Activated CD8-positive, alpha-beta T cell treated with anti-CD3 and anti-CD28 coated beads for 36 hours (primary cell): ENCODE results near the gene MRFAP1L1. TPM values are rescaled to one million over a fixed set of nuclear protein-coding genes. Genes with fewer than 3 reads are reported as not detected.
A peak's percentile ranks its signal among the peaks of the same experiment; 100 is the strongest.

ENCODE experiments used
- ATAC-seq: fragments of 200-7000 bp; cut with Tn5 transposase; one replicate; pipeline ENCODE4 v1.10.0; 2021; ENCODE audit warnings: mild to moderate bottlenecking, moderate library complexity
- CTCF ChIA-PET: fragments of 350-600 bp; sonication (Branson Sonifier 250); formaldehyde crosslinking; loops from one replicate; lab custom pipeline; 2021; ENCODE audit warnings: antibody characterized with exemption; lab: Charles Lee
- POLR2A ChIA-PET: fragments of 350-600 bp; sonication (Branson Sonifier 250); formaldehyde crosslinking; loops from one replicate; lab custom pipeline; 2021; ENCODE audit warnings: antibody characterized with exemption; lab: Charles Lee
- DNase-seq: peaks from one replicate; pipeline ENCODE4 v3.0.0-alpha.2; 2020
- H3K27ac Mint-ChIP-seq: one replicate; pipeline ENCODE4 v1.8.0; 2021; ENCODE audit warnings: mild to moderate bottlenecking, mixed read lengths
- H3K27me3 Mint-ChIP-seq: one replicate; pipeline ENCODE4 v1.8.0; 2021; ENCODE audit warnings: mixed read lengths
- H3K36me3 Mint-ChIP-seq: one replicate; pipeline ENCODE4 v1.8.0; 2021; ENCODE audit warnings: low read depth, mixed read lengths
- H3K4me1 Mint-ChIP-seq: one replicate; pipeline ENCODE4 v1.8.0; 2021; ENCODE audit warnings: low read depth, mixed read lengths
- H3K4me3 Mint-ChIP-seq: one replicate; pipeline ENCODE4 v1.8.0; 2021; ENCODE audit warnings: mild to moderate bottlenecking, moderate library complexity, mixed read lengths
- H3K9me3 Mint-ChIP-seq: one replicate; pipeline ENCODE4 v1.8.0; 2021; ENCODE audit warnings: mixed read lengths
- intact Hi-C: fragments of 100-400 bp; cut with micrococcal nuclease; formaldehyde crosslinking; loops from one replicate; pipeline ENCODE4 v1.10.0; 2022
- total RNA-seq, 2 experiments: library from RNA; stranded (reverse); gene quantifications; one replicate each; pipeline ENCODE4 v1.2.3, GENCODE V29; 2021
- TF ChIP-seq, protein P1 (sequence below): fragments of 200-600 bp; IDR thresholded peaks from one replicate; pipeline ENCODE4 v1.8.0; 2022; ENCODE audit warnings: antibody characterized with exemption, mild to moderate bottlenecking

Gene MRFAP1L1
- total RNA-seq, 2 experiments from 2014 or later = 36.7 to 39.2 TPM

DNA sequence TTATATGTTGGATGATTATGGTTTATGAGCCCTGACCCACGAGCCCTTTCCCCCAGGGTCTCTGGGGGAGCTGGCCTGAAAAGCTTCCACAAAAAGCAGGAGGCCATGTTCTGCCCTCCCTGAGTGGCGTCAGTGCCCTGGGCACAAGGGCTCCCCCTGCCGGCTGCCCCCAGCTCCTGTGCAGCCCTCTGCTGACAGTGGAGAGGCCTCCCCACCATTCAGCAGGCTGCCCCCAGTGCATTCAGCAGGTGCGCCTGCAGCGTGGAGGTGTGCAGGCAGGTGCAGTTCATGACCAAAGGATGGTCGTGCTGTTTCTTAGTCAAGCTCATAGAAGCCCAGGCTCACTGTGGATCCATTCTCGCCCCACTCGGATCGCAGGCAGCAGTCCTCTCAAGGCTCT is 28.5 kb downstream of the MRFAP1L1 start:
- ChIA-PET POLR2A (interaction anchor here (0.7 to 1.7 kb wide), 4 partner anchors 8 to 36 kb away, joined by 3 to 8 read pairs (median 3); partner anchors contain the start of gene BLOC1S4), CTCF (interaction anchor here (1.2 to 2.7 kb wide), 11 partner anchors 8 to 39 kb away, joined by 3 to 9 read pairs (median 5); no protein-coding TSS in a partner anchor)
- H3K4me3 Mint-ChIP-seq = no peak overlapping the region
- DNase-seq (no peak), ATAC-seq (no peak)
- H3K9me3 Mint-ChIP-seq = peaks cover 4% of the 10 kb centered on the region
- peaks cover 45% of the 10 kb centered on the region for H3K4me1 Mint-ChIP-seq
- H3K27ac Mint-ChIP-seq = peak overlapping the region; percentile 5
- H3K36me3 Mint-ChIP-seq = peaks cover 51% of the 10 kb centered on the region
- intact Hi-C loops = no loop called here
- TF ChIP-seq, protein P1, sequence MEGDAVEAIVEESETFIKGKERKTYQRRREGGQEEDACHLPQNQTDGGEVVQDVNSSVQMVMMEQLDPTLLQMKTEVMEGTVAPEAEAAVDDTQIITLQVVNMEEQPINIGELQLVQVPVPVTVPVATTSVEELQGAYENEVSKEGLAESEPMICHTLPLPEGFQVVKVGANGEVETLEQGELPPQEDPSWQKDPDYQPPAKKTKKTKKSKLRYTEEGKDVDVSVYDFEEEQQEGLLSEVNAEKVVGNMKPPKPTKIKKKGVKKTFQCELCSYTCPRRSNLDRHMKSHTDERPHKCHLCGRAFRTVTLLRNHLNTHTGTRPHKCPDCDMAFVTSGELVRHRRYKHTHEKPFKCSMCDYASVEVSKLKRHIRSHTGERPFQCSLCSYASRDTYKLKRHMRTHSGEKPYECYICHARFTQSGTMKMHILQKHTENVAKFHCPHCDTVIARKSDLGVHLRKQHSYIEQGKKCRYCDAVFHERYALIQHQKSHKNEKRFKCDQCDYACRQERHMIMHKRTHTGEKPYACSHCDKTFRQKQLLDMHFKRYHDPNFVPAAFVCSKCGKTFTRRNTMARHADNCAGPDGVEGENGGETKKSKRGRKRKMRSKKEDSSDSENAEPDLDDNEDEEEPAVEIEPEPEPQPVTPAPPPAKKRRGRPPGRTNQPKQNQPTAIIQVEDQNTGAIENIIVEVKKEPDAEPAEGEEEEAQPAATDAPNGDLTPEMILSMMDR = no peak
- no peaks in the 10 kb centered on the region for H3K27me3 Mint-ChIP-seq

DNA sequence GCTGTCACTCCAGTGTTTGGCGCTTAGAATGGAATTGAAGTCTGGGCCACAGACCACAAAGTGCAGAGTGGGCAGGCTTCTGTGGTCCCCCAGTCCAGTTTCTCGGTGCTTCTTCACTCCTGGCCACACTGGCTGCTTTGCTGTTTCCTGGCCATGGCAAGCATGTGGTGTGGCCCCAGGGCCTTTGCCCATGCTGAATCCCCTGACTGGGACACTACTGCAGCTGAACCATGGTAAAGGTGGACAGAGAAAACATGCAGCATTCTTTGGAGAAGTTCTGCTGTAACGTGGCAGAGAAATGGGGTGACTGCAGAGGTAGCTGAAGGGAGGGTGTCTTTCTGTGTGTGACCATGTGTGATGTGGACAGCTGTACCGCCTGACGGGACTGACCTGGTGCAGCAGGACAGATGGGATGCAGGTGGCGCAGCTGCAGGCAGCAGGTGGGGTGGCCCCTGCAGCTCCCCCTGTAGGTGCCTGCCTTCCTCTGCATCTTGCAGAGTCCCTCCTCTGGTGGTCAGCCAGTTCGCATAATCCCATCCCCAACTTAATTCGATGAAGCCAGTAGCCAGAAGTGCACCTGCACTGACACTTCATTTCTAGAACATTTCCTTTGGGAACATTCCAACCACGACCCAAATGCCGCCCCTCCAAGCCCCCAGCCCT is 29.2 kb downstream of the MRFAP1L1 start:
- DNase-seq = no peak
- H3K27ac Mint-ChIP-seq = no peak overlapping the region

DNA sequence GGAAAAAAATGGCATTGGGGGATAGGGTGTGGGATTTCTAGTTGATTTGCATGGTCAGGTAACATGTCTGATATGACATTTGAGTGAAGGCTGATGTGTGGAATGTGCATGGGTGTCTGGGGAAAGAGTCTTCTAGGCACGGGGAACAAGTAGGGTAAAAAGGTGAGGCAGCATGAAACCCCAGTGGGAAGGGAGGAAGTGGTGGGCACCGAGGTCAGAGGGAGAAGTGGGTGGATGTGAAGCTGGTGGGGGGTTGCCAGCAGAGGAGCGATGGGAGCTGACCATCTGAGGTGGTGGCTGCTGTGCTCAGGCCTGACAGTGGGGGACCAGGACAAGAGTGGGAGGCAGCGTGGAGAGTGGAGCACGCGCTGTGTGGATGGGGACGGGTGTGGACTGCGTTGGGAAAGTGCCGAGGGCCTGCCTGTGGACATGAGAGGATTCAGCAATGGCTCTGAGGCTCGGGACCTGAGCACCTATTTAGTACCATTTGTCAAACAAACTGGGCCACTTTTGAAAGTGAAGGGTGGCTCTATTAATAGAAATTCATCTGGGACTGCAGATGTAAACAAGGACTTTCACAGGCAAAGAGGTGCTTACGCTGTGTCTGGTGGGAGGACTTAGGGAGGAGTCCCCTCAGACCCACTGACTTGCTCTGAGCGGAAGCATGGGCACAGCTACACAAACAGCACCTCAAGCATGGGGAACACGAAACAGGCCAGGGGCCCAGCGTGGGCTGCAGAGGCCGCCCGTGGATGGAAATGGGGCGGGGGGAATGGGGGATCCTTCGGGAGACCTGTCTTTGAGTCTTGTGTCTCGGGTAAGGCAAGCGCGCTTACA is 32.7 kb downstream of the MRFAP1L1 start:
- TF ChIP-seq, protein P1 = no peak
- DNase-seq = no peak
- Mint-ChIP-seq H3K9me3 (peaks cover 4% of the 10 kb centered on the region), H3K27me3 (no peaks in the 10 kb centered on the region), H3K4me1 (peaks cover 53% of the 10 kb centered on the region), H3K4me3 (peak overlapping the region; percentile 90), H3K36me3 (peaks cover 71% of the 10 kb centered on the region), H3K27ac (peak overlapping the region; percentile 99)
- intact Hi-C loops = loop anchor here (5.0 kb wide), 1 partner anchor 40 kb away; the partner anchor contains the start of gene BLOC1S4
- POLR2A ChIA-PET = interaction anchor here (0.9 to 6.0 kb wide), 5 partner anchors 13 to 40 kb away, joined by 3 to 75 read pairs (median 26); partner anchors contain the start of genes BLOC1S4, MRFAP1L1 and S100P
- no peak for ATAC-seq
- CTCF ChIA-PET = interaction anchor here (1.6 to 6.3 kb wide), 5 partner anchors 11 to 197 kb away, joined by 3 to 102 read pairs (median 39); no protein-coding TSS in a partner anchor

More for the DNA sequence above, 29.2 kb downstream of the MRFAP1L1 start:
- no peaks in the 10 kb centered on the region for H3K27me3 Mint-ChIP-seq
- intact Hi-C loops = no loop called here
- no peak for ATAC-seq
- CTCF ChIA-PET = interaction anchor here (1.2 to 2.7 kb wide), 11 partner anchors 9 to 38 kb away, joined by 3 to 9 read pairs (median 5); no protein-coding TSS in a partner anchor
- POLR2A ChIA-PET = interaction anchor here (1.0 to 1.7 kb wide), 2 partner anchors 9 to 36 kb away, joined by 3 to 8 read pairs; partner anchors contain the start of gene BLOC1S4
- H3K4me1 Mint-ChIP-seq = peaks cover 49% of the 10 kb centered on the region
- TF ChIP-seq, protein P1 = peak; percentile 26
- no peak overlapping the region for H3K4me3 Mint-ChIP-seq
- H3K9me3 Mint-ChIP-seq = peaks cover 4% of the 10 kb centered on the region
- H3K36me3 Mint-ChIP-seq = peaks cover 58% of the 10 kb centered on the region

DNA sequence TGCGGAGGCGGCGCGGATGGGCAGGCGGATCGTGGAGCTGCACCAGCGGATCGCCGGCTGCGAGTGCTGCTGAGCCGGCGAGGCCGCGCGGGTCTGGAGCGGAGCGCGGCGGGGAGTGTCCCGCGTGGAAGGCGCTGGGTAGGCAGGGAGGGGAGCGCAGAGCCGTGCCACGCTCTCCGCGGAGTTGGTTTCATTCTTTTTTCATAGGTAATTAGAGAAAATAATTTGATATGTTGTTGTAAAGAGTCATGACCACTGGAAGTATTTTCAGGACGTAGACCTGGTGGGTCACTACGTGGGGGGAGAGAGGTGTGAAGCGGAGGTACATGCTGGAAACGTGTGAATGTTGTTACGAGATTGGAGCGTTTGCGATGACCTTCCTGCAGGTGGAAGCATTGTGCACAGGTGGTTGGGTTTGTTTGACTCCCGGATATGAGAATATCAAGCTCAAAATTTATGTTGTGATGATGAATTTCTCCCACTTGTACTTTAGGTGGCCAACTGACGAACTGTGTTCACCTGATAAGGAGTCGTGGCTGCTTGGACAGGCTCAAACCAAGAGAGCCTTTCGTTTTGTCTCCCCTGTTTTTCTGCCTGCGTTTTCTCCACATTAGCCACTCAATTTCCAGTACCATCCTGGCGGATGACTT is 35.0 kb downstream of the MRFAP1L1 start:
- peak overlapping the region; percentile 90 for H3K4me3 Mint-ChIP-seq
- CTCF ChIA-PET = interaction anchor here (0.6 to 6.3 kb wide), 21 partner anchors 8 to 394 kb away, joined by 3 to 102 read pairs (median 7); partner anchors contain the start of genes BLOC1S4, MAN2B2, MRFAP1 and MRFAP1L1
- H3K9me3 Mint-ChIP-seq = peaks cover 3% of the 10 kb centered on the region
- H3K4me1 Mint-ChIP-seq = peaks cover 46% of the 10 kb centered on the region
- DNase-seq = peak; percentile 84
- intact Hi-C loops = loop anchor here (2.0 to 5.0 kb wide), 3 partner anchors 16 to 43 kb away; partner anchors contain the start of genes BLOC1S4 and MRFAP1L1
- peak overlapping the region; percentile 99 for H3K27ac Mint-ChIP-seq
- POLR2A ChIA-PET = interaction anchor here (0.6 to 6.0 kb wide), 25 partner anchors 9 to 1264 kb away, joined by 3 to 75 read pairs (median 5); partner anchors contain the start of genes BLOC1S4, KIAA0232, MRFAP1 and MRFAP1L1
- peak; percentile 53 for ATAC-seq
- no peaks in the 10 kb centered on the region for H3K27me3 Mint-ChIP-seq
- TF ChIP-seq, protein P1 = peak; percentile 77
- H3K36me3 Mint-ChIP-seq = peaks cover 51% of the 10 kb centered on the region
